Measurements from ENCODE around the gene CAMK2A. TPM values are rescaled to one million over a fixed set of nuclear protein-coding genes. Genes with fewer than 3 reads are reported as not detected.

The CAMK2A gene
- total and polyA plus RNA-seq, 4 donors = 0.31 to 2.7 (median 1.0) TPM

- H3K36me3 ChIP-seq (ENCODE audit: control insufficient read depth in 4 of 4, insufficient read depth in 4 of 4, low read length in 4 of 4) = no peaks in the 10 kb centered on the region
- 92 to 96% methylated on average over 16 of the region's 16 CpGs for WGBS, 2 donors
- H3K9me3 ChIP-seq (ENCODE audit: control insufficient read depth in 4 of 4, insufficient read depth in 3 of 4, low read length in 3 of 4) = peaks cover 0 to 2% (median 0%) of the 10 kb centered on the region in 4 donors
- H3K27me3 ChIP-seq (ENCODE audit: control insufficient read depth in 3 of 3, insufficient read depth in 3 of 3, low read length in 2 of 3) = no peaks in the 10 kb centered on the region
- H3K4me3 ChIP-seq = no peak overlapping the region
- no peak for TF ChIP-seq CTCF (IDR thresholded peaks at IDR 0.05; ENCODE audit: control extremely low read depth, extremely low read depth)
- no peaks in the 10 kb centered on the region for H3K4me1 ChIP-seq (ENCODE audit: control insufficient read depth in 5 of 5, insufficient read depth in 5 of 5, low read length in 5 of 5)
- DNase-seq (no peak), ATAC-seq (ENCODE audit: insufficient read depth, low FRiP score) (no peak)
- H3K9ac ChIP-seq (ENCODE audit: insufficient read depth in 1 of 2, low read length in 2 of 2) = no peak overlapping the region
- no peak overlapping the region for H3K27ac ChIP-seq (ENCODE audit: low read depth in 1 of 2, low read length in 1 of 2)
Observed at GRCh38 chr5:150196986-150197385, 92.6 kb downstream of the CAMK2A start.

GRCh38 chr5:150196514-150196913, 93.1 kb downstream of the CAMK2A start:
- Histone ChIP-seq H3K4me3 (no peak overlapping the region), H3K9ac (ENCODE audit: insufficient read depth in 1 of 2, low read length in 2 of 2) (no peak overlapping the region), H3K9me3 (ENCODE audit: control insufficient read depth in 4 of 4, insufficient read depth in 3 of 4, low read length in 3 of 4) (peaks cover 0 to 2% (median 0%) of the 10 kb centered on the region in 4 donors), H3K4me1 (ENCODE audit: control insufficient read depth in 5 of 5, insufficient read depth in 5 of 5, low read length in 5 of 5) (no peaks in the 10 kb centered on the region), H3K36me3 (ENCODE audit: control insufficient read depth in 4 of 4, insufficient read depth in 4 of 4, low read length in 4 of 4) (no peaks in the 10 kb centered on the region), H3K27me3 (ENCODE audit: control insufficient read depth in 3 of 3, insufficient read depth in 3 of 3, low read length in 2 of 3) (no peaks in the 10 kb centered on the region), H3K27ac (ENCODE audit: low read depth in 1 of 2, low read length in 1 of 2) (no peak overlapping the region)
- DNase-seq (no peak), ATAC-seq (ENCODE audit: insufficient read depth, low FRiP score) (no peak)
- 62 to 71% methylated on average over 5 of the region's 5 CpGs for WGBS, 2 donors
- TF ChIP-seq CTCF (IDR thresholded peaks at IDR 0.05; ENCODE audit: control extremely low read depth, extremely low read depth) = no peak

GRCh38 chr5:150195736-150196485, 93.7 kb downstream of the CAMK2A start:
- H3K36me3 ChIP-seq (ENCODE audit: control insufficient read depth in 4 of 4, insufficient read depth in 4 of 4, low read length in 4 of 4) = no peaks in the 10 kb centered on the region
- peaks cover 0 to 2% (median 0%) of the 10 kb centered on the region in 3 donors for H3K27me3 ChIP-seq (ENCODE audit: control insufficient read depth in 3 of 3, insufficient read depth in 3 of 3, low read length in 2 of 3)
- no peak overlapping the region for H3K27ac ChIP-seq (ENCODE audit: low read depth in 1 of 2, low read length in 1 of 2)
- no peak overlapping the region for H3K4me3 ChIP-seq
- DNase-seq (no peak), ATAC-seq (ENCODE audit: insufficient read depth, low FRiP score) (no peak)
- no peak for TF ChIP-seq CTCF (IDR thresholded peaks at IDR 0.05; ENCODE audit: control extremely low read depth, extremely low read depth)
- 85 to 87% methylated on average over 9 of the region's 9 CpGs for WGBS, 2 donors
- H3K9ac ChIP-seq (ENCODE audit: insufficient read depth in 1 of 2, low read length in 2 of 2) = no peak overlapping the region
- peaks cover 0 to 2% (median 0%) of the 10 kb centered on the region in 4 donors for H3K9me3 ChIP-seq (ENCODE audit: control insufficient read depth in 4 of 4, insufficient read depth in 3 of 4, low read length in 3 of 4)
- no peaks in the 10 kb centered on the region for H3K4me1 ChIP-seq (ENCODE audit: control insufficient read depth in 5 of 5, insufficient read depth in 5 of 5, low read length in 5 of 5)
